ENCODE data around the gene IRF7.
A peak's percentile ranks its signal among the peaks of the same experiment; 100 is the strongest.

The IRF7 gene

GRCh38 chr11:643849-644738, 28.3 kb upstream of the IRF7 start:
- DNase-seq (ENCODE audit: low read depth, low spot score), result no peak
- no peak overlapping the region for H3K4me3 ChIP-seq (ENCODE audit: low read length)

- no peak for DNase-seq (ENCODE audit: low read depth, low spot score)
- H3K4me3 ChIP-seq (ENCODE audit: low read length), result no peak overlapping the region
Observed at GRCh38 chr11:643366-643765, 27.6 kb upstream of the IRF7 start.

- no peak for DNase-seq (ENCODE audit: low read depth, low spot score)
- H3K4me3 ChIP-seq (ENCODE audit: low read length), result no peak overlapping the region
Observed at GRCh38 chr11:641806-642370, 26.1 kb upstream of the IRF7 start.

GRCh38 chr11:640021-640706, 24.4 kb upstream of the IRF7 start:
- no peak for DNase-seq (ENCODE audit: low read depth, low spot score)
- no peak overlapping the region for H3K4me3 ChIP-seq (ENCODE audit: low read length)

- H3K4me3 ChIP-seq (ENCODE audit: low read length), result no peak overlapping the region
- no peak for DNase-seq (ENCODE audit: low read depth, low spot score)
Observed at GRCh38 chr11:639332-639955, 23.7 kb upstream of the IRF7 start.

GRCh38 chr11:638631-639331, 23.0 kb upstream of the IRF7 start:
- no peak for DNase-seq (ENCODE audit: low read depth, low spot score)
- no peak overlapping the region for H3K4me3 ChIP-seq (ENCODE audit: low read length)

GRCh38 chr11:637593-638521, 22.1 kb upstream of the IRF7 start:
- no peak overlapping the region for H3K4me3 ChIP-seq (ENCODE audit: low read length)
- DNase-seq (ENCODE audit: low read depth, low spot score), result no peak

GRCh38 chr11:637333-637592, 21.5 kb upstream of the IRF7 start:
- no peak for DNase-seq (ENCODE audit: low read depth, low spot score)
- H3K4me3 ChIP-seq (ENCODE audit: low read length), result no peak overlapping the region

- no peak within 1 kb of the TSS for H3K4me3 ChIP-seq (ENCODE audit: low read length)
- no peak for DNase-seq (ENCODE audit: low read depth, low spot score)
Observed at GRCh38 chr11:636511-637332, 21.0 kb upstream of the IRF7 start, which contains the start of gene DRD4. Gene DRD4, plus strand, starts transcription at chr11:637269. Its CDS starts 36 bp downstream, at chr11:637305.

GRCh38 chr11:635945-636510, 20.3 kb upstream of the IRF7 start:
- DNase-seq (ENCODE audit: low read depth, low spot score), result no peak
- no peak overlapping the region for H3K4me3 ChIP-seq (ENCODE audit: low read length)

GRCh38 chr11:630871-631270, 15.1 kb upstream of the IRF7 start:
- DNase-seq (ENCODE audit: low read depth, low spot score), result no peak

GRCh38 chr11:629237-629583, 13.5 kb upstream of the IRF7 start:
- H3K4me3 ChIP-seq (ENCODE audit: low read length), result no peak overlapping the region
- DNase-seq (ENCODE audit: low read depth, low spot score), result peak; percentile 36

More at GRCh38 chr11:630871-631270, 15.1 kb upstream of the IRF7 start:
- H3K4me3 ChIP-seq (ENCODE audit: low read length), result no peak overlapping the region

GRCh38 chr11:628056-628455, 12.3 kb upstream of the IRF7 start:
- DNase-seq (ENCODE audit: low read depth, low spot score), result no peak
- H3K4me3 ChIP-seq (ENCODE audit: low read length), result peak overlapping the region; percentile 46

- no peak overlapping the region for H3K4me3 ChIP-seq (ENCODE audit: low read length)
- DNase-seq (ENCODE audit: low read depth, low spot score), result no peak
Observed at GRCh38 chr11:627308-627576, 11.5 kb upstream of the IRF7 start.

GRCh38 chr11:626475-627307, 10.9 kb upstream of the IRF7 start, which contains the start of gene SCT:
Gene SCT, minus strand, starts transcription at chr11:627181. Its CDS starts 38 bp downstream, at chr11:627143.
- H3K4me3 ChIP-seq (ENCODE audit: low read length), result no peak within 1 kb of the TSS
- DNase-seq (ENCODE audit: low read depth, low spot score), result no peak

- DNase-seq (ENCODE audit: low read depth, low spot score), result no peak
- no peak overlapping the region for H3K4me3 ChIP-seq (ENCODE audit: low read length)
Observed at GRCh38 chr11:625636-626268, 10.0 kb upstream of the IRF7 start.

Measured in Jurkat, Clone E6-1 (cell line).